Ovary (tissue), 9 donors: ENCODE data around the gene KNCN. TPM values are rescaled to one million over a fixed set of nuclear protein-coding genes. Genes with fewer than 3 reads are reported as not detected.

Source experiments
- DNase-seq, 5 donors: peaks; one replicate each; pipeline ENCODE4 v3.0.0-alpha.2; 2019 to 2020
- H3K27ac ChIP-seq, 2 donors: fragments of 200-600 bp; one replicate each; pipeline versions ENCODE4 v1.5.1 to v1.8.0; 2019 to 2022
- H3K27me3 ChIP-seq: fragments of 200-600 bp; one replicate; pipeline ENCODE4 v1.8.0; 2022
- H3K36me3 ChIP-seq: fragments of 200-600 bp; sonication (generic); one replicate; pipeline ENCODE4 v1.5.1; 2019
- H3K4me1 ChIP-seq: one replicate; pipeline ENCODE4 v1.8.1; 2013; ENCODE audit warnings: mild to moderate bottlenecking, moderate library complexity; ENCODE audit not compliant: insufficient read depth
- H3K4me3 ChIP-seq: fragments of 200-600 bp; sonication (generic); one replicate; pipeline ENCODE4 v1.5.1; 2017
- H3K9me3 ChIP-seq, 2 donors: fragments of 200-600 bp in 1 of 2; sonication (generic) in 1 of 2; one replicate each; pipeline versions ENCODE4 v1.5.1 to v1.8.1; 2013 to 2019; ENCODE audit warnings: mild to moderate bottlenecking in 1 of 2, moderate library complexity in 1 of 2
- EP300 ChIP-seq: sonication (generic); formaldehyde crosslinking; IDR thresholded peaks from one replicate; pipeline ENCODE4 v1.6.1; 2017; ENCODE audit warnings: antibody characterized with exemption
- POLR2A ChIP-seq: fragments of 450-650 bp; IDR thresholded peaks from one replicate; pipeline ENCODE4 v1.6.1; 2017; ENCODE audit warnings: antibody characterized with exemption, mild to moderate bottlenecking, moderate library complexity
- WGBS, 3 donors: extraction: QIAGEN DNeasy Blood & Tissue Kit in 1 of 3; methylation state at CpG; one replicate each; pipeline versions ENCODE4 v1.1.5 to v1.1.7; 2013 to 2017; 5-methylcytosine and 5-hydroxymethylcytosine counted together
- intact Hi-C, 4 donors: fragments of 100-400 bp; cut with DNase I; formaldehyde crosslinking; loops; one replicate each; pipeline versions ENCODE4 v1.11.0 to v1.15.1; 2022 to 2023
- polyA plus RNA-seq, 2 donors: library from polyadenylated mRNA; stranded (reverse); fragments of 200-250 nt in 1 of 2; fragments of 350-450 nt in 1 of 2; fragmentation: Illumina TruSeq in 1 of 2; extraction: RNeasy Lipid Tissue Mini Kit (QIAGEN cat#74804) in 1 of 2; gene quantifications; one replicate each; pipeline ENCODE4 v1.2.3, GENCODE V29; 2013 to 2014
- total RNA-seq, 7 donors: library from RNA; depleted of rRNA in 2 of 7; stranded (reverse); fragments of >200 nt in 2 of 7; fragmentation: NEBNext Ultra II Directional in 3 of 7; extraction: Animal tissue kit (Norgen Biotek cat#: 25700) in 3 of 7; gene quantifications; one replicate each; pipeline versions ENCODE4 v1.1.0 to v1.2.4, GENCODE V29; 2016 to 2023
- TF ChIP-seq, protein P1 (sequence below), 3 donors: fragments of 450-650 bp in 2 of 3; fragments of 200-600 bp in 1 of 3; IDR thresholded peaks; one replicate each; pipeline versions ENCODE4 v1.5.1 to v1.8.0; 2016 to 2022; ENCODE audit warnings: antibody characterized with exemption in 3 of 3, mild to moderate bottlenecking in 1 of 3
- donor health status: DM: no; HTN: no; CAD: no; lungs with moderate emphysema.
- donor health status: DM: no; HTN: no; CAD: no.
- donor health status: Bipolar disorder and iron deficiency.
- donor health status: DM: yes; HTN: yes; CAD: no.
- donor health status: DM: no; HTN: no; CAD: no.
- donor health status: DM: yes; HTN: yes; CAD: no.

Gene KNCN
- total and polyA plus RNA-seq, 9 donors, result 0.08 TPM; not detected in 8

DNA sequence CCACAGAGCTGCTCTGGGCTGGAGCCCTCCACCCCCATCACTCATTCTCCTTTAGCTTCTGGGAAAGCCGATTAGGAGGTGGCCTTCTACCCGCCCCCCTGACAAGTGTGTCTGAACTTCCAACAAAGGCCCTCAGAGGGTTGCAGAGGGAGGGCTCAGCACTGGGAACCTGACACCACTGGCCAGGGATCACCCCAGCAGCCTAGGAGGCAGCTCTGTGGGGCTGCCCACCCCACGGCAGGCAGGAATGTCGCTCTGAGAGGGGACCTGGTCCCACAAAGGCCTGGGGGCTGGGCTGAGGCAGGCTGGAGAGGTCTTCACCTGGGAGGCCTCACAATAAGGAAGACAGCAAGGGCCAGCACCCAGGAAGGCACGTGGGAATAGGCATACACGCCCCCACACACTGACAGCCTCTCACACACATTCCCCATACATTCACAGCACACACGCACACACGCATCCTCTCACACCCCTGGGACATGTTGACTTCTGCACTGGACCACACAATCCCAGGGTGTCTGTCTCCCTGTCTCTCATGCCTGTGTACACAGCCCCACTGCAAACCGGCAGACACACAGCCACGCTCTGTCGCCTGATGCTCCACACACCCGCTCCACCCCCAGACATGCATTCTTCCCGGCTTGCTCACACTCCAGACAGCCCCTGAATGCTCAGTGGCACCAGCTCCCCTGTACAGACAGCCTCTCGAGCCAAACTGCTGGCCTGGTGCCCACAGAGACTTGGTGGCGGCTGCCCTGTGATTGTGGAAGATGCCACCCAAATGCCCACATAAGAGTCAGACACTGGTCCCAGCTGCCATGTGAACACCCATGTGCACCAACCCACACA, 31.2 kb downstream of the KNCN start:
- no peaks in the 10 kb centered on the region for H3K4me1 ChIP-seq
- H3K36me3 ChIP-seq, result no peaks in the 10 kb centered on the region
- DNase-seq, result no peak
- no peaks in the 10 kb centered on the region for H3K9me3 ChIP-seq
- 42 to 57% (median 44%) methylated on average over 15 of the region's 15 CpGs for WGBS, 3 donors
- no peaks in the 10 kb centered on the region for H3K27me3 ChIP-seq
- H3K4me3 ChIP-seq, result no peak overlapping the region
- no peak overlapping the region for H3K27ac ChIP-seq
- intact Hi-C loops, result no loop called here
- TF ChIP-seq, protein P1, sequence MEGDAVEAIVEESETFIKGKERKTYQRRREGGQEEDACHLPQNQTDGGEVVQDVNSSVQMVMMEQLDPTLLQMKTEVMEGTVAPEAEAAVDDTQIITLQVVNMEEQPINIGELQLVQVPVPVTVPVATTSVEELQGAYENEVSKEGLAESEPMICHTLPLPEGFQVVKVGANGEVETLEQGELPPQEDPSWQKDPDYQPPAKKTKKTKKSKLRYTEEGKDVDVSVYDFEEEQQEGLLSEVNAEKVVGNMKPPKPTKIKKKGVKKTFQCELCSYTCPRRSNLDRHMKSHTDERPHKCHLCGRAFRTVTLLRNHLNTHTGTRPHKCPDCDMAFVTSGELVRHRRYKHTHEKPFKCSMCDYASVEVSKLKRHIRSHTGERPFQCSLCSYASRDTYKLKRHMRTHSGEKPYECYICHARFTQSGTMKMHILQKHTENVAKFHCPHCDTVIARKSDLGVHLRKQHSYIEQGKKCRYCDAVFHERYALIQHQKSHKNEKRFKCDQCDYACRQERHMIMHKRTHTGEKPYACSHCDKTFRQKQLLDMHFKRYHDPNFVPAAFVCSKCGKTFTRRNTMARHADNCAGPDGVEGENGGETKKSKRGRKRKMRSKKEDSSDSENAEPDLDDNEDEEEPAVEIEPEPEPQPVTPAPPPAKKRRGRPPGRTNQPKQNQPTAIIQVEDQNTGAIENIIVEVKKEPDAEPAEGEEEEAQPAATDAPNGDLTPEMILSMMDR (IDR thresholded peaks at IDR 0.05), result no peak
- no peak for TF ChIP-seq POLR2A
- TF ChIP-seq EP300, result no peak

DNA sequence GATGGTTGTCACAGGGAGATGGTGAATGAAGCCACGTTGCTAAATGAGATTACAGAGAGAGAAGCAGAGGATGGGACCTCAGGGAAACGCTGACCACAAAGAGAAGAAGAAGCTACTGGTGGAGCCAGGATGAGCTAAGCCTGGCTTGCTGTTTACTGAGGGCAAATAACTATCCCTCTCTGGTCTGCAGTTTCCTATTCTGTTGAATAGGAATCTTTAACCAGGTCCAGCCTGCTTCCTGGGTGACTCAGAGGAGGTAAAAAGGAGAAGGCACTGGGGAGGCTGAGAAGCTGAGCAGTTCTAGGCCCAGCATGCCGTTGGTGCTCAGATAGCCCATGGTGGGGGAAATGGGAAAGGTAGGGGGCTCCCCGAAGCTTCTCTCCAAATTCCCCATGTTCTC, 32.2 kb downstream of the KNCN start:
- H3K27ac ChIP-seq, result no peak overlapping the region
- no peaks in the 10 kb centered on the region for H3K27me3 ChIP-seq
- H3K36me3 ChIP-seq, result no peaks in the 10 kb centered on the region
- no peak for DNase-seq
- H3K4me3 ChIP-seq, result no peak overlapping the region
- WGBS, 3 donors, result 62 to 80% (median 66%) methylated on average over 4 of the region's 4 CpGs
- no peaks in the 10 kb centered on the region for H3K4me1 ChIP-seq
- intact Hi-C loops, result no loop called here
- no peaks in the 10 kb centered on the region for H3K9me3 ChIP-seq
- TF ChIP-seq, protein P1 (IDR thresholded peaks at IDR 0.05), result no peak
- TF ChIP-seq POLR2A (no peak), EP300 (no peak)

DNA sequence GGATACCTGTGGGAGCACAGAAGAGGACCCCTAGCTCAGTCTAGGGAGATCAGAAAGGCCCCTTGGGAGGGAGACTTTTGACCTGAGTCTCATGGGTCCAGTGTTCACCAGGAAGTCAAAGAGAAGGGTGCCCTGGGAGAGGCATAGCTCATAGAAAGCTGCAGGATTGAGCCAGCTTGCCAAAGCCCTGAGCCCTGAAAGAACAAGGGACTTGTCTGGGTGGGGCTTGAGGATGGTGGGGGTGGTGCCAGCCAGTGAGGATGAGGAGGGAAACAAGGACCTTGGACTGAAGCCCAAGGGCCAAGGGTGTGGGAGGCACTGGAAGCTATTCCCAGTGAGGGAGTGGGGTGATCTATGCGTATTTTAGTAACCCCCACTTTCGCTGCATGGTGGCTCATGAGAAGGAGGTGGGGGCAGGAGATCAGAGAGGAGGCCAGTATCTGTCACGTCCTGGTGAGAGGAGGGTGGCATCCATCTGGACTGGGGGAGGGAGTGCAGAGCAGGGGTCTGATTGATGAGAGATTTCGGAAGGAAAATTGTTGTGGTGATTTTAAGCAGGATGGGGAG, 33.4 kb downstream of the KNCN start:
- TF ChIP-seq EP300, result no peak
- TF ChIP-seq POLR2A, result no peak
- TF ChIP-seq, protein P1 (IDR thresholded peaks at IDR 0.05), result no peak
- Histone ChIP-seq H3K36me3 (no peaks in the 10 kb centered on the region), H3K4me1 (no peaks in the 10 kb centered on the region), H3K4me3 (no peak overlapping the region), H3K27me3 (no peaks in the 10 kb centered on the region), H3K9me3 (no peaks in the 10 kb centered on the region), H3K27ac (no peak overlapping the region)
- DNase-seq, result no peak
- intact Hi-C loops, result no loop called here
- WGBS, 3 donors, result 41 to 50% (median 42%) methylated on average over 4 of the region's 4 CpGs

DNA sequence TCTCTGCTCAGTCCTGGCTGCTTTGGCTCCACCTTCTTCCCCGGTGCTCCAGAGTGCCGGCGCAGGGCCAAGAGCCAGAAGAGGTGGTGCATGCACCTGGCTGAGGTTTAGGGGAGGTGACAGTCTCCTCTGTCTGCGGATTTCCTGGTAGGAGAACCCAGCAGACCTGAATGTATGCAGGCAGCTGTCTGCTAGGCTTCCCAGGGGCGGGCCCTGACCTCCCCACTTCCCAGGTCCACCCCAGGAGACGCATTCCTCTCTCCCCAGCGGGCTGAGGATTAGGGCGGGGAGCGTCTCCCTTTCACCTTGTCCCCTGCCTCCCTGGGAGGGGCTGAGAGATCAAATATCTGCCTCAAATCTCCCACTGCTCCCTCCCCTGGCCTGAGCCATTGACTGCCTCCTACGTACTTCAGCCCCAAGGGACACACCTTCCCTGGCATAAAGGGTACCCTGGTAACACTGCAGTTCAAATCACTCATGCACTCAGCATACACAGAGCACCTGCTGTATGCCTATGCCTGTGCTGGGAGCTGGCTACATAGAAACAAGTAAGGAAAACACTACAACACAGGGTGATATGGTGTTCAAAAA, 34.3 kb downstream of the KNCN start:
- no peak overlapping the region for H3K4me3 ChIP-seq
- intact Hi-C loops, result no loop called here
- no peak for DNase-seq
- TF ChIP-seq EP300 (no peak), POLR2A (no peak)
- TF ChIP-seq, protein P1 (IDR thresholded peaks at IDR 0.05), result no peak
- no peaks in the 10 kb centered on the region for H3K9me3 ChIP-seq
- H3K4me1 ChIP-seq, result no peaks in the 10 kb centered on the region
- no peak overlapping the region for H3K27ac ChIP-seq
- 9 to 14% (median 10%) methylated on average over 10 of the region's 10 CpGs for WGBS, 3 donors
- no peaks in the 10 kb centered on the region for H3K27me3 ChIP-seq
- no peaks in the 10 kb centered on the region for H3K36me3 ChIP-seq
